ENCODE data around the gene MYLK3. TPM values are rescaled to one million over a fixed set of nuclear protein-coding genes. Genes with fewer than 3 reads are reported as not detected.

The MYLK3 gene
- total and polyA plus RNA-seq, 2 donors (not counting 3 experiments of a cell fraction or from before 2014, with no cell fraction given), result not detected

GRCh38 chr16:46745617-46746016 is 2.5 kb downstream of the MYLK3 start:
- CTCF ChIA-PET, result no interaction called here
- no peak overlapping the region for H3K9ac ChIP-seq (replicated peaks; ENCODE audit: extremely low read depth, insufficient read depth, low read length)
- no peak for DNase-seq (ENCODE audit: low read depth, low spot score)
- peaks cover 4% of the 10 kb centered on the region for H3K4me1 ChIP-seq (ENCODE audit: control insufficient read depth, extremely low read depth, insufficient read depth, low read length)
- POLR2A ChIA-PET, result no interaction called here
- no peaks in the 10 kb centered on the region for H3K9me3 ChIP-seq (replicated peaks; ENCODE audit: control insufficient read depth, insufficient read depth, low read length)
- H3K36me3 ChIP-seq (ENCODE audit: control insufficient read depth in 2 of 2, extremely low read depth in 1 of 2, insufficient read depth in 2 of 2, low read length in 2 of 2), result no peaks in the 10 kb centered on the region
- H3K27ac ChIP-seq (ENCODE audit: insufficient read depth, low read depth, low read length), result no peak overlapping the region
- H3K27me3 ChIP-seq (ENCODE audit: control insufficient read depth in 2 of 2, insufficient read depth in 2 of 2, low read length in 2 of 2), result no peaks in the 10 kb centered on the region
- H3K4me3 ChIP-seq (replicated peaks in 1 of 3; ENCODE audit: insufficient read depth in 1 of 3, low read depth in 1 of 3, low read length in 3 of 3), result no peak overlapping the region
- TF ChIP-seq EZH2 (IDR thresholded peaks at IDR 0.05; ENCODE audit: borderline replicate concordance, low read depth, low read length, severe bottlenecking) (no peak), CTCF (IDR thresholded peaks at IDR 0.05; ENCODE audit: extremely low read depth in 1 of 2, insufficient read depth in 1 of 2, low read depth in 1 of 2, low read length in 2 of 2) (no peak), JUN (IDR thresholded peaks at IDR 0.05; ENCODE audit: borderline replicate concordance, insufficient read depth, insufficient read length, low read depth) (no peak), POLR2A (IDR thresholded peaks at IDR 0.05; ENCODE audit: low read depth, low read length) (no peak), POLR2AphosphoS5 (IDR thresholded peaks at IDR 0.05; ENCODE audit: insufficient read depth, low read depth, low read length) (no peak), MAX (IDR thresholded peaks at IDR 0.05; ENCODE audit: insufficient read depth, insufficient read length) (no peak), GATA2 (IDR thresholded peaks at IDR 0.05; ENCODE audit: insufficient read depth, insufficient read length, low read depth, low read length) (no peak), FOS (IDR thresholded peaks at IDR 0.05; ENCODE audit: borderline replicate concordance, insufficient read depth, low read length) (no peak), MYC (IDR thresholded peaks at IDR 0.05; ENCODE audit: low read depth, low read length) (no peak)
- H3K4me2 ChIP-seq (ENCODE audit: insufficient read depth, low read length), result no peak overlapping the region
- no peak overlapping the region for H2AFZ ChIP-seq (ENCODE audit: low read depth, low read length)
- BruUV-seq (replicated peaks), result no TSS peak
- intact Hi-C loops (cut with micrococcal nuclease), result no loop called here
- H3K79me2 ChIP-seq (ENCODE audit: control insufficient read depth, insufficient read depth, low read length), result no peaks in the 10 kb centered on the region
- FAIRE-seq, result no peak
- dilution Hi-C loops (cut with MboI; ENCODE audit: extremely low pct_ligation_motif_present, low sequenced_read_pairs), result no loop called here
- H3K9me1 ChIP-seq (replicated peaks; ENCODE audit: control insufficient read depth, extremely low read depth, insufficient read depth, low read length), result no peaks in the 10 kb centered on the region
- H4K20me1 ChIP-seq (replicated peaks; ENCODE audit: control insufficient read depth, extremely low read depth, insufficient read depth, low read length), result no peaks in the 10 kb centered on the region
